Vagina (tissue), 2 donors: Measurements from ENCODE around the gene ZNF385B.

Experiments
- CTCF ChIP-seq, 3 experiments: fragments of 450-650 bp in 2 of 3; fragments of 200-600 bp in 1 of 3; sonication (generic) in 1 of 3; IDR thresholded peaks; one replicate each; pipeline ENCODE4 v1.5.1; 2017 to 2019; ENCODE audit warnings: antibody characterized with exemption in 3 of 3, mild to moderate bottlenecking in 2 of 3, moderate library complexity in 2 of 3
- POLR2A ChIP-seq, 2 donors: fragments of 450-650 bp; IDR thresholded peaks; one replicate each; pipeline ENCODE4 v1.6.1; 2017; ENCODE audit warnings: antibody characterized with exemption in 2 of 2, mild to moderate bottlenecking in 2 of 2, moderate library complexity in 2 of 2

- TF ChIP-seq CTCF (IDR thresholded peaks at IDR 0.05), result no peak
- TF ChIP-seq POLR2A (IDR thresholded peaks at IDR 0.05), result no peak
These were observed 279.8 kb downstream of the ZNF385B start for GRCh38 chr2:179581605-179582004.
